Measurements from ENCODE around the gene SEPTIN1.
"Not testable (repeated sequence)": the region's sequence is repeated elsewhere in the genome, so short reads cannot be mapped to it uniquely, and the experiment has no call there.

The SEPTIN1 gene

DNA sequence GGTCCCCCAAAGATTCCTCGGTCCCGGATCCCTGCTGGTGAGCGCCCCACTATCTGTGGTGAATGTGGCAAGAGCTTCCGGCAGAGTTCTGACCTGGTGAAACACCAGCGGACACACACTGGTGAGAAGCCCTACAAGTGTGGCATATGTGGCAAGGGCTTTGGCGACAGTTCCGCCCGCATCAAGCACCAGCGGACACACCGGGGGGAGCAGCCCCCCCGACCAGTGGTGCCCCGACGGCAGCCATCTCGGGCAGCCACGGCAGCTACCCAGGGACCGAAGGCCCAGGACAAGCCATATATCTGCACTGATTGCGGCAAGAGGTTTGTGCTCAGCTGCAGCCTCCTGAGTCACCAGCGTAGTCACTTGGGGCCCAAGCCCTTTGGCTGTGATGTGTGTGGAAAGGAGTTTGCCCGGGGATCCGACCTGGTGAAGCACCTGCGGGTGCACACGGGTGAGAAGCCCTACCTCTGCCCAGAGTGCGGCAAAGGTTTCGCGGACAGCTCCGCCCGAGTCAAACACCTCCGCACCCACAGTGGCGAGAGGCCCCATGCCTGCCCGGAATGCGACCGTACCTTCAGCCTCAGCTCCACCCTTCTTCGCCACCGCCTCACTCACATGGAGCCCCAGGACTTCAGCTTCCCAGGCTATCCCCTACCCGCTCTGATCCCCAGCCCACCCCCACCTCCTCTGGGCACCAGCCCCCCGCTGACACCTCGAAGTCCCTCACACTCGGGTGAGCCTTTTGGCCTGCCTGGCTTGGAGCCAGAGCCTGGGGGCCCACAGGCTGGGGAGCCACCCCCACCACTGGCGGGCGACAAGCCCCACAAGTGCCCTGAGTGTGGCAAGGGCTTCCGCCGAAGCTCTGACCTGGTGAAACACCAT lies 15.7 kb upstream of the SEPTIN1 start:
- no peak for DNase-seq (ENCODE audit: low spot score)
- H2BK15ac ChIP-seq (ENCODE audit: low read length), result peak overlapping the region; percentile 78
- H4K8ac ChIP-seq (ENCODE audit: low read depth, low read length), result no peak overlapping the region
- H3K27ac ChIP-seq (replicated peaks; ENCODE audit: low read length), result no peak overlapping the region
- H3K4me2 ChIP-seq (ENCODE audit: insufficient read depth, low read length, poor library complexity, severe bottlenecking), result no peak overlapping the region
- no peaks in the 10 kb centered on the region for H3K27me3 ChIP-seq (ENCODE audit: control insufficient read depth in 3 of 3, insufficient read depth in 3 of 3, low read depth in 1 of 3, low read length in 3 of 3)
- no peak overlapping the region for H3K4ac ChIP-seq (ENCODE audit: low read length)
- H3K14ac ChIP-seq (ENCODE audit: low read length), result no peak overlapping the region
- H2AK5ac ChIP-seq (ENCODE audit: low read depth, low read length), result peak overlapping the region; percentile 68
- WGBS, 2 donors (ENCODE audit: extremely low coverage in 2 of 2, insufficient read length in 2 of 2, insufficient replicate concordance in 1 of 2), result no CpG with 5 or more reads among the region's 42 CpGs
- peak overlapping the region; percentile 93 for H2BK5ac ChIP-seq (ENCODE audit: low read length)
- H2BK120ac ChIP-seq (ENCODE audit: low read depth, low read length), result no peak overlapping the region
- peak overlapping the region; percentile 18 for H3K23ac ChIP-seq (ENCODE audit: low read depth, low read length, poor library complexity)
- H3K18ac ChIP-seq (ENCODE audit: low read length), result no peak overlapping the region
- no peak overlapping the region for H3K4me3 ChIP-seq (ENCODE audit: low read length in 2 of 2)
- H4K91ac ChIP-seq (ENCODE audit: low read depth, low read length, poor library complexity), result no peak overlapping the region
- peaks cover 20 to 23% of the 10 kb centered on the region in 2 donors for H3K4me1 ChIP-seq (ENCODE audit: control insufficient read depth in 2 of 2, insufficient read depth in 1 of 2, low read depth in 1 of 2, low read length in 2 of 2)
- peak overlapping the region; percentile 72 for H3K9ac ChIP-seq (ENCODE audit: low read depth, low read length, poor library complexity)
- peaks cover 18 to 37% of the 10 kb centered on the region in 2 donors for H3K36me3 ChIP-seq (replicated peaks in 1 of 2; ENCODE audit: control insufficient read depth in 2 of 2, insufficient read depth in 2 of 2, low read length in 2 of 2)
- no peaks in the 10 kb centered on the region for H3K9me3 ChIP-seq (replicated peaks in 1 of 2; ENCODE audit: control insufficient read depth in 2 of 2, insufficient read depth in 1 of 2, low read depth in 1 of 2, low read length in 2 of 2)
- peaks cover 15% of the 10 kb centered on the region for H3K79me1 ChIP-seq (ENCODE audit: low read depth, low read length)
- H2AFZ ChIP-seq (ENCODE audit: low read length), result no peak overlapping the region
- peak overlapping the region; percentile 63 for H2BK12ac ChIP-seq (ENCODE audit: low read length)

DNA sequence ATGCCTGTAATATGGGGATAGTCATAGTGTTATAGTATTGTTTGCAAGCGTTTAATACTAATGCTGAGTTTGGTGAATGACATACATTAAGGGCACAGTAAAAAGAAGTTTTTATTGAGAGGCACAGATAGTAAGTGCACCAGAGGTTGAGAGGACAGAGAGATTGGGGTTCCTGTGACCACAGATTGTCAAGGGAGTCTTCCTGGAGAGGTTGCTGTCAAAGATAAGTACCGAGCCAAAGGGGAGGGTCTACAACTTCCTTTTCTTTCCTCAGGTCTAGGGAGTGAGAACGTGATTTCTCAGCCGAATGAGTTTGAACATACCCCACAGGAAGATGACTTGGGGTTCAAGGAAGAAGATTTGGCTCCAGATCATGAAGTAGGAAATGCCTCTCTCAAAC lies 14.7 kb upstream of the SEPTIN1 start:
- no peak overlapping the region for H3K27ac ChIP-seq (replicated peaks; ENCODE audit: low read length)
- no peak overlapping the region for H2BK15ac ChIP-seq (ENCODE audit: low read length)
- H2BK5ac ChIP-seq (ENCODE audit: low read length), result no peak overlapping the region
- H3K9ac ChIP-seq (ENCODE audit: low read depth, low read length, poor library complexity), result no peak overlapping the region
- H3K14ac ChIP-seq (ENCODE audit: low read length), result no peak overlapping the region
- H3K27me3 ChIP-seq (ENCODE audit: control insufficient read depth in 3 of 3, insufficient read depth in 3 of 3, low read depth in 1 of 3, low read length in 3 of 3), result no peaks in the 10 kb centered on the region
- no peak overlapping the region for H3K4me2 ChIP-seq (ENCODE audit: insufficient read depth, low read length, poor library complexity, severe bottlenecking)
- H3K4me3 ChIP-seq (ENCODE audit: low read length in 2 of 2), result no peak overlapping the region
- H4K8ac ChIP-seq (ENCODE audit: low read depth, low read length), result no peak overlapping the region
- H3K9me3 ChIP-seq (replicated peaks in 1 of 2; ENCODE audit: control insufficient read depth in 2 of 2, insufficient read depth in 1 of 2, low read depth in 1 of 2, low read length in 2 of 2), result no peaks in the 10 kb centered on the region
- no peak for DNase-seq (ENCODE audit: low spot score)
- no peak overlapping the region for H4K91ac ChIP-seq (ENCODE audit: low read depth, low read length, poor library complexity)
- H2BK12ac ChIP-seq (ENCODE audit: low read length), result no peak overlapping the region
- no CpG with 5 or more reads among the region's 4 CpGs for WGBS, 2 donors (ENCODE audit: extremely low coverage in 2 of 2, insufficient read length in 2 of 2, insufficient replicate concordance in 1 of 2)
- H3K4ac ChIP-seq (ENCODE audit: low read length), result no peak overlapping the region
- H3K18ac ChIP-seq (ENCODE audit: low read length), result no peak overlapping the region
- peaks cover 20 to 23% of the 10 kb centered on the region in 2 donors for H3K4me1 ChIP-seq (ENCODE audit: control insufficient read depth in 2 of 2, insufficient read depth in 1 of 2, low read depth in 1 of 2, low read length in 2 of 2)
- no peak overlapping the region for H2AK5ac ChIP-seq (ENCODE audit: low read depth, low read length)
- peaks cover 18 to 37% of the 10 kb centered on the region in 2 donors for H3K36me3 ChIP-seq (replicated peaks in 1 of 2; ENCODE audit: control insufficient read depth in 2 of 2, insufficient read depth in 2 of 2, low read length in 2 of 2)
- H2AFZ ChIP-seq (ENCODE audit: low read length), result no peak overlapping the region
- H3K79me1 ChIP-seq (ENCODE audit: low read depth, low read length), result peaks cover 15% of the 10 kb centered on the region
- H3K23ac ChIP-seq (ENCODE audit: low read depth, low read length, poor library complexity), result no peak overlapping the region
- no peak overlapping the region for H2BK120ac ChIP-seq (ENCODE audit: low read depth, low read length)

GRCh38 chr16:30396627-30397026 lies 14.3 kb upstream of the SEPTIN1 start:
- not testable (repeated sequence) for H3K23ac ChIP-seq (ENCODE audit: low read depth, low read length, poor library complexity); H3K18ac ChIP-seq (ENCODE audit: low read length); H2BK5ac ChIP-seq (ENCODE audit: low read length); H2AK5ac ChIP-seq (ENCODE audit: low read depth, low read length); H2BK15ac ChIP-seq (ENCODE audit: low read length); H2BK12ac ChIP-seq (ENCODE audit: low read length); H3K14ac ChIP-seq (ENCODE audit: low read length); DNase-seq (ENCODE audit: low spot score); H3K9ac ChIP-seq (ENCODE audit: low read depth, low read length, poor library complexity); H2AFZ ChIP-seq (ENCODE audit: low read length); H4K91ac ChIP-seq (ENCODE audit: low read depth, low read length, poor library complexity); H3K27ac ChIP-seq (replicated peaks; ENCODE audit: low read length); H4K8ac ChIP-seq (ENCODE audit: low read depth, low read length); H3K4me2 ChIP-seq (ENCODE audit: insufficient read depth, low read length, poor library complexity, severe bottlenecking); H3K4ac ChIP-seq (ENCODE audit: low read length); H3K9me3 ChIP-seq (replicated peaks in 1 of 2; ENCODE audit: control insufficient read depth in 2 of 2, insufficient read depth in 1 of 2, low read depth in 1 of 2, low read length in 2 of 2); H3K27me3 ChIP-seq (ENCODE audit: control insufficient read depth in 3 of 3, insufficient read depth in 3 of 3, low read depth in 1 of 3, low read length in 3 of 3); H2BK120ac ChIP-seq (ENCODE audit: low read depth, low read length)
- Histone ChIP-seq H3K4me1 (ENCODE audit: control insufficient read depth in 2 of 2, insufficient read depth in 1 of 2, low read depth in 1 of 2, low read length in 2 of 2) (peaks cover 20 to 23% of the 10 kb centered on the region in 2 donors), H3K36me3 (replicated peaks in 1 of 2; ENCODE audit: control insufficient read depth in 2 of 2, insufficient read depth in 2 of 2, low read length in 2 of 2) (peaks cover 18 to 37% of the 10 kb centered on the region in 2 donors), H3K4me3 (ENCODE audit: low read length in 2 of 2) (peak overlapping the region in 1 of 2 donors; percentile 70), H3K79me1 (ENCODE audit: low read depth, low read length) (peaks cover 15% of the 10 kb centered on the region)
- no CpG with 5 or more reads among the region's 4 CpGs for WGBS, 2 donors (ENCODE audit: extremely low coverage in 2 of 2, insufficient read length in 2 of 2, insufficient replicate concordance in 1 of 2)

DNA sequence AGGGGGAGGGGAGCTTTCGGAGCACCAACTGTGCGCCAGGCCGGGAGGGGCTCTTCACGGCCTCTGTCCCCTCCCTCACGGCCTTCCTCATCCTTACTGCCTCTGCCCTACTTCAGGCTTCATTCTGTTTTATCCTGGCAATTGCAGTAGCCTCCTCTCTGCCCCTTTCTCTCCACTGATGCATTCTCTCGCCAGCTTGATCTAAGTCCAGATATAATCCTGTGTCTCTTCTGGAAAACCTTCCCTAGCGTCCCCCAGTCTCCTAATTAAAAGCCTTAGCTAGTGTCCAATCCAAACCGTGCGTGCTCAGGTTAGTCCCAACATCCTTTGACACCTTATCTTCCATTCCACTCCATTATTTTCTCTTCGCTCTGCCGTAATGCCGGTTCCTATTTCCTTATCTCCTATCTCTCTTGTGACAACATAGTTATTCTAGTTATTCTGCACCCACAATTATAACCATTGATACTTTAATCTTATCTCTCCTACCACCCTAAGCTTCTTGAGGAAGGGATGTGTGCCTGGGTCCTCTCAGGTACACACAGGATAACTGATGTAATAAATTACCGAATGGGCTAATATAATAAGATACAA lies 13.7 kb upstream of the SEPTIN1 start:
- H2BK15ac ChIP-seq (ENCODE audit: low read length), result no peak overlapping the region
- no CpG with 5 or more reads among the region's 13 CpGs for WGBS, 2 donors (ENCODE audit: extremely low coverage in 2 of 2, insufficient read length in 2 of 2, insufficient replicate concordance in 1 of 2)
- peak overlapping the region; percentile 98 for H3K14ac ChIP-seq (ENCODE audit: low read length)
- H3K4me1 ChIP-seq (ENCODE audit: control insufficient read depth in 2 of 2, insufficient read depth in 1 of 2, low read depth in 1 of 2, low read length in 2 of 2), result peaks cover 17 to 23% of the 10 kb centered on the region in 2 donors
- peak overlapping the region; percentile 91 for H2AK5ac ChIP-seq (ENCODE audit: low read depth, low read length)
- no peaks in the 10 kb centered on the region for H3K9me3 ChIP-seq (replicated peaks in 1 of 2; ENCODE audit: control insufficient read depth in 2 of 2, insufficient read depth in 1 of 2, low read depth in 1 of 2, low read length in 2 of 2)
- H3K27ac ChIP-seq (replicated peaks; ENCODE audit: low read length), result peak overlapping the region; percentile 100
- peak overlapping the region; percentile 97 for H3K18ac ChIP-seq (ENCODE audit: low read length)
- peak overlapping the region; percentile 88 for H3K23ac ChIP-seq (ENCODE audit: low read depth, low read length, poor library complexity)
- H3K27me3 ChIP-seq (ENCODE audit: control insufficient read depth in 3 of 3, insufficient read depth in 3 of 3, low read depth in 1 of 3, low read length in 3 of 3), result no peaks in the 10 kb centered on the region
- peak overlapping the region; percentile 75 for H4K91ac ChIP-seq (ENCODE audit: low read depth, low read length, poor library complexity)
- peaks cover 18 to 37% of the 10 kb centered on the region in 2 donors for H3K36me3 ChIP-seq (replicated peaks in 1 of 2; ENCODE audit: control insufficient read depth in 2 of 2, insufficient read depth in 2 of 2, low read length in 2 of 2)
- peak overlapping the region; percentile 54 for H2AFZ ChIP-seq (ENCODE audit: low read length)
- peak overlapping the region; percentile 52 for H2BK120ac ChIP-seq (ENCODE audit: low read depth, low read length)
- no peak for DNase-seq (ENCODE audit: low spot score)
- no peak overlapping the region for H2BK12ac ChIP-seq (ENCODE audit: low read length)
- H2BK5ac ChIP-seq (ENCODE audit: low read length), result peak overlapping the region; percentile 43
- peak overlapping the region; percentile 75 for H3K4me2 ChIP-seq (ENCODE audit: insufficient read depth, low read length, poor library complexity, severe bottlenecking)
- H3K4me3 ChIP-seq (ENCODE audit: low read length in 2 of 2), result peak overlapping the region; percentile 70 to 98
- H3K4ac ChIP-seq (ENCODE audit: low read length), result peak overlapping the region; percentile 78
- H3K9ac ChIP-seq (ENCODE audit: low read depth, low read length, poor library complexity), result peak overlapping the region; percentile 96
- H4K8ac ChIP-seq (ENCODE audit: low read depth, low read length), result no peak overlapping the region
- peaks cover 15% of the 10 kb centered on the region for H3K79me1 ChIP-seq (ENCODE audit: low read depth, low read length)
